ENCODE measurements around the gene CRYGS.

- TF ChIP-seq NFE2L2 (conservative IDR thresholded peaks at IDR 0.05; ENCODE audit: low read length) = no peak
- no peak for TF ChIP-seq CTCF (IDR thresholded peaks at IDR 0.05)
- no peak for TF ChIP-seq POLR2A (IDR thresholded peaks at IDR 0.05; ENCODE audit: low read length)
- TF ChIP-seq JUN (IDR thresholded peaks at IDR 0.05) = no peak
- TF ChIP-seq CHD2 (IDR thresholded peaks at IDR 0.05; ENCODE audit: low read length, partially characterized antibody) = no peak
Measured at GRCh38 chr3:186496016-186496415, 48.2 kb downstream of the CRYGS start.

Measured in A549 (cell line).